ENCODE measurements around the gene KMT2E.
"Not testable (repeated sequence)": the region's sequence is repeated elsewhere in the genome, so short reads cannot be mapped to it uniquely, and the experiment has no call there.

KMT2E gene

GRCh38 chr7:105005486-105005885, 8.5 kb upstream of the KMT2E start:
- peaks cover 0 to 88% (median 82%) of the 10 kb centered on the region in 5 donors for H3K4me1 ChIP-seq (ENCODE audit: control insufficient read depth in 5 of 5, insufficient read depth in 5 of 5, low read length in 5 of 5)
- not testable (repeated sequence) for H3K36me3 ChIP-seq (ENCODE audit: control insufficient read depth in 5 of 5, insufficient read depth in 5 of 5, low read length in 5 of 5); H3K4me3 ChIP-seq (ENCODE audit: low read depth in 1 of 5, low read length in 5 of 5); H3K9ac ChIP-seq (ENCODE audit: low read length in 5 of 5); H3K27me3 ChIP-seq (ENCODE audit: control insufficient read depth in 5 of 5, insufficient read depth in 4 of 5, low read length in 5 of 5); H3K27ac ChIP-seq (ENCODE audit: low read depth, low read length); H3K9me3 ChIP-seq (ENCODE audit: control insufficient read depth in 5 of 5, low read length in 5 of 5)

DNA sequence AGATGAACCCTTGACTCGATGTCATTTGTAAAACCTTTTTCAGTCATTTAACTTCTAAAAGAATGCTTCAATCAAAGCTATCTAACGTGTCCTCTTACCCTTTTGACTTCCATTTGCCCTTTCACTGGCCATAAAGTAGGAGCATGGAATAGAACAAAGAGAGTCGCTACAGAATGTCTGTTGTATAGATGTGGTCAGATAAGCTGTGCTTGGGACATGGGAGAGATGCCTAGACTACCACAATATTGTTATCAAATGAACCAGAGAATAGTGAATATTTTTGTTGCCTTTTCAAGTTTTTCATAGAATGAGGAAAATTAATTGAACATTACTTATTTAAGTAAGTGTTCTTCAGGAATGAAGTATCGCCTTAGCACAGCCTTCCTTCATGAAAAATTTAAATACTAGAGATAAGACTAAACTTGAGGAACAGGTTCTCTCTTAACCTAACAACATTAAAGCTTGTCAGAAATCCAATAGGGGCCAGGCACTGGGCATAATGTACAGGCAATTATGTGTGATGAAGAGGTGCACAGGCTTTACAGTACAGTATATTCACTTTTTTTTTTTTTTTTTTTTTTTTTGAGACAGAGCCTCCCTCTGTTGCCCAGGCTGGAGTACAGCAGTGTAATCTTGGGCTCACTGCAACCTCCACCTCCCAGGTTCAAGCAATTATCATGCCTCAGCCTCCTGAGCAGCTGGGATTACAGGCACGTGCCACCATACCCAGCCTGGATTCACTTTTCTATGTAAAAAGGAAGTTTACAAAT, 7.5 kb upstream of the KMT2E start:
- H3K9me3 ChIP-seq (ENCODE audit: control insufficient read depth in 5 of 5, low read length in 5 of 5): no peaks in the 10 kb centered on the region
- peak overlapping the region; percentile 100 for H3K27ac ChIP-seq (ENCODE audit: low read depth, low read length)
- H3K36me3 ChIP-seq (ENCODE audit: control insufficient read depth in 5 of 5, insufficient read depth in 5 of 5, low read length in 5 of 5): no peaks in the 10 kb centered on the region
- peaks cover 0 to 88% (median 79%) of the 10 kb centered on the region in 5 donors for H3K4me1 ChIP-seq (ENCODE audit: control insufficient read depth in 5 of 5, insufficient read depth in 5 of 5, low read length in 5 of 5)
- H3K9ac ChIP-seq (ENCODE audit: low read length in 5 of 5): peak overlapping the region in 1 of 5 donors; percentile 19
- no peak overlapping the region for H3K4me3 ChIP-seq (ENCODE audit: low read depth in 1 of 5, low read length in 5 of 5)
- no peaks in the 10 kb centered on the region for H3K27me3 ChIP-seq (ENCODE audit: control insufficient read depth in 5 of 5, insufficient read depth in 4 of 5, low read length in 5 of 5)

DNA sequence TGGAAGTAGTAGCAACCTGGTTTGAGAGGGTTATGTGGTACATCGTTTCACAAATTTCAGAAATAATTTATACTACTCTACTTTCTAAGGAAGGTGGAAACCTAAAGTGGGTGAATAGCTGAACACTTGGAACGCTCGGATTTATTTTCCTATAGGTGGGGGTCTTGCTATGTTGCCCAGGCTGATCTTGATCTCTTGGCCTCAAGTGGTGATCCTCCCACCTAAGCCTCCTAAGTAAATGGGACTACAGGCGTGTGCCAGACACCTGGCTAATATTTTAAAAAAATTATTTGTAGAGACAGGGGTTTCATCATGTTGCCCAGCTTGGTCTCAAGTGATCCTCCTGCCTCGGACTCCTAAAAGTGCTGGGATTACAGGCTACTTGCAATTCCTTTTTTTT, 6.7 kb upstream of the KMT2E start:
- Histone ChIP-seq H3K36me3 (ENCODE audit: control insufficient read depth in 5 of 5, insufficient read depth in 5 of 5, low read length in 5 of 5) (no peaks in the 10 kb centered on the region), H3K27me3 (ENCODE audit: control insufficient read depth in 5 of 5, insufficient read depth in 4 of 5, low read length in 5 of 5) (no peaks in the 10 kb centered on the region), H3K9ac (ENCODE audit: low read length in 5 of 5) (no peak overlapping the region), H3K27ac (ENCODE audit: low read depth, low read length) (peak overlapping the region; percentile 100), H3K4me3 (ENCODE audit: low read depth in 1 of 5, low read length in 5 of 5) (no peak overlapping the region), H3K9me3 (ENCODE audit: control insufficient read depth in 5 of 5, low read length in 5 of 5) (no peaks in the 10 kb centered on the region), H3K4me1 (ENCODE audit: control insufficient read depth in 5 of 5, insufficient read depth in 5 of 5, low read length in 5 of 5) (peaks cover 0 to 80% (median 76%) of the 10 kb centered on the region in 5 donors)

DNA sequence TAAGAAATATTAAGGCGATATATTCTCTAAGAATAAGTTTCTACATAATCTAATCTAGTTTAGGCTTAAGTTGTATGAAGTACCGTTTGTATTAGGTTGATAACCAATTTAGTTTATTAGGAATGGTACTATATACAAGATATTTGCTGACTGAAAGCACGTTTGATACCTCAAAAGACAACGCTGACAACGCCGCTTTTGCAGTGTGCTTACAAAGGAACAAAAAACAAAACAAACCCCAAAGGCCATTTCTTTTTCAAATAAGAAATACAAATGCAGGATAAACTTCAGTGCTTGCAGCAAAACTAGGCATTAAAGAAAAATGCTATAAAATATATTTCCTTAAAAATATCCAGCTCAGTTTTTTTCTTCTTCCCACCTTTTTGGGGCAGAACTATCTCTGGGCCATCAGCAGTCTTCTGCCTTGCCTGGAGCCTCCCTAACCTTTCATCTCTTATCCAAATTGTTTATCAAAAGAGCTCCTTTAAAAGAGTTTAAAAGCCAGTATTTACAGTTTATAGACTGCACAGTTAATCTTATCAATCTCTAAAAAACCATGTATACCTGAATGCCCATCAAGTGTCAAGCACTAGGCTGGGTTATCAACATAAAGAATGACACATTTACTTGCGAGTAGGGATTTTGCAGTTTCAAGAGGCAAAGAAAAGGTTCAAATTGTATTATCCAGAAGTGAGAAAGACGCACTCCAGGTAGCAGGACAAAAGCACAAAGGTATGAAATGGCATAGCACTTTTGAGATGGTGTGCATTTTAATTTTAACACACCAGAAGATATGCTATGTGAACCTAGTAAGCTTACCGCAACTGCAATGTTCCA, 4.1 kb upstream of the KMT2E start:
- H3K9ac ChIP-seq (ENCODE audit: low read length in 5 of 5): peak overlapping the region; percentile 100
- no peaks in the 10 kb centered on the region for H3K36me3 ChIP-seq (ENCODE audit: control insufficient read depth in 5 of 5, insufficient read depth in 5 of 5, low read length in 5 of 5)
- no peaks in the 10 kb centered on the region for H3K9me3 ChIP-seq (ENCODE audit: control insufficient read depth in 5 of 5, low read length in 5 of 5)
- H3K27me3 ChIP-seq (ENCODE audit: control insufficient read depth in 5 of 5, insufficient read depth in 4 of 5, low read length in 5 of 5): no peaks in the 10 kb centered on the region
- H3K4me1 ChIP-seq (ENCODE audit: control insufficient read depth in 5 of 5, insufficient read depth in 5 of 5, low read length in 5 of 5): peaks cover 0 to 56% (median 55%) of the 10 kb centered on the region in 5 donors
- peak overlapping the region; percentile 96 to 99 (median 99) for H3K4me3 ChIP-seq (ENCODE audit: low read depth in 1 of 5, low read length in 5 of 5)
- H3K27ac ChIP-seq (ENCODE audit: low read depth, low read length): peak overlapping the region; percentile 100

- H3K36me3 ChIP-seq (ENCODE audit: control insufficient read depth in 5 of 5, insufficient read depth in 5 of 5, low read length in 5 of 5): no peaks in the 10 kb centered on the region
Measured at GRCh38 chr7:105010504-105011130, 3.4 kb upstream of the KMT2E start.

GRCh38 chr7:105011141-105011830, 2.7 kb upstream of the KMT2E start:
- Histone ChIP-seq H3K9me3 (ENCODE audit: control insufficient read depth in 5 of 5, low read length in 5 of 5) (no peaks in the 10 kb centered on the region), H3K27me3 (ENCODE audit: control insufficient read depth in 5 of 5, insufficient read depth in 4 of 5, low read length in 5 of 5) (no peaks in the 10 kb centered on the region), H3K27ac (ENCODE audit: low read depth, low read length) (peak overlapping the region; percentile 100), H3K4me1 (ENCODE audit: control insufficient read depth in 5 of 5, insufficient read depth in 5 of 5, low read length in 5 of 5) (peaks cover 0 to 58% (median 56%) of the 10 kb centered on the region in 5 donors), H3K4me3 (ENCODE audit: low read depth in 1 of 5, low read length in 5 of 5) (peak overlapping the region; percentile 96 to 99 (median 99)), H3K9ac (ENCODE audit: low read length in 5 of 5) (peak overlapping the region; percentile 100), H3K36me3 (ENCODE audit: control insufficient read depth in 5 of 5, insufficient read depth in 5 of 5, low read length in 5 of 5) (no peaks in the 10 kb centered on the region)

More at GRCh38 chr7:105010504-105011130, 3.4 kb upstream of the KMT2E start:
- Histone ChIP-seq H3K27me3 (ENCODE audit: control insufficient read depth in 5 of 5, insufficient read depth in 4 of 5, low read length in 5 of 5) (no peaks in the 10 kb centered on the region), H3K27ac (ENCODE audit: low read depth, low read length) (peak overlapping the region; percentile 100), H3K4me1 (ENCODE audit: control insufficient read depth in 5 of 5, insufficient read depth in 5 of 5, low read length in 5 of 5) (peaks cover 0 to 56% (median 55%) of the 10 kb centered on the region in 5 donors), H3K9me3 (ENCODE audit: control insufficient read depth in 5 of 5, low read length in 5 of 5) (no peaks in the 10 kb centered on the region), H3K9ac (ENCODE audit: low read length in 5 of 5) (peak overlapping the region; percentile 100), H3K4me3 (ENCODE audit: low read depth in 1 of 5, low read length in 5 of 5) (peak overlapping the region; percentile 96 to 99 (median 99))

DNA sequence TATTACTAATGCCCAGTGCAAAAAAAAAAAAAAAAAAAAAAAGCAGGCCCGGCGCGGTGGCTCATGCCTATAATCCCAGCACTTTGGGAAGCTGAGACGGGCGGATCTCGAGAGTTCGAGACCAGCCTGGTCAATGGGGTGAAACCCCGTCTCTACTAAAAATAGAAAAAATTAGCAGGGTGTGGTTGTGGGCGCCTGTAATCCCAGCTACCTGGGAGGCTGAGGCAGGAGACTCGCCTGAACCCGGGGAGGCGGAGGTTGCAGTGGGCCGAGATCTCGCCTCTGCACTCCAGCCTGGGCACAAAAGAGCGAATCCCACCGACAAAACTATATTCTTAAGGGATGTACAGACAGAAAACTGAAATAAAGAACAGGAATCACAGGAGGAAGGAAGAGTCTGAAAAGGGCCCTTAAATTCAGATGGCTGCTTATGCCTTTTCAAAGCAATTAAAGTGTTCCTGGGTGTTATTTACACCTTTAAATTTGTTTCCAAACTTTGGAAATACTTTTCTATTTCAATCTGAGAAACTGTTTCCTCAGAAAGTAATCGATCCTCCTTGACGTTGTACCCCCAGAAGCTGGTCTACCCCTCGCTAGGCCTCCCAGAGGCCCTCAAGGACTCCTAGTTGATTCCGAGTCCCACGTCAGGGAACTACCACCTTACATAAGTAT, 2.0 kb upstream of the KMT2E start:
- peak overlapping the region; percentile 100 for H3K9ac ChIP-seq (ENCODE audit: low read length in 5 of 5)
- H3K27ac ChIP-seq (ENCODE audit: low read depth, low read length): peak overlapping the region; percentile 100
- H3K27me3 ChIP-seq (ENCODE audit: control insufficient read depth in 5 of 5, insufficient read depth in 4 of 5, low read length in 5 of 5): no peaks in the 10 kb centered on the region
- H3K4me3 ChIP-seq (ENCODE audit: low read depth in 1 of 5, low read length in 5 of 5): peak overlapping the region; percentile 96 to 99 (median 99)
- no peaks in the 10 kb centered on the region for H3K36me3 ChIP-seq (ENCODE audit: control insufficient read depth in 5 of 5, insufficient read depth in 5 of 5, low read length in 5 of 5)
- H3K4me1 ChIP-seq (ENCODE audit: control insufficient read depth in 5 of 5, insufficient read depth in 5 of 5, low read length in 5 of 5): peaks cover 0 to 57% (median 56%) of the 10 kb centered on the region in 5 donors
- no peaks in the 10 kb centered on the region for H3K9me3 ChIP-seq (ENCODE audit: control insufficient read depth in 5 of 5, low read length in 5 of 5)

- Histone ChIP-seq H3K36me3 (ENCODE audit: control insufficient read depth in 5 of 5, insufficient read depth in 5 of 5, low read length in 5 of 5) (no peaks in the 10 kb centered on the region), H3K4me3 (ENCODE audit: low read depth in 1 of 5, low read length in 5 of 5) (peak overlapping the region; percentile 98 to 99 (median 99)), H3K27ac (ENCODE audit: low read depth, low read length) (peak overlapping the region; percentile 100), H3K9me3 (ENCODE audit: control insufficient read depth in 5 of 5, low read length in 5 of 5) (no peaks in the 10 kb centered on the region), H3K27me3 (ENCODE audit: control insufficient read depth in 5 of 5, insufficient read depth in 4 of 5, low read length in 5 of 5) (no peaks in the 10 kb centered on the region), H3K4me1 (ENCODE audit: control insufficient read depth in 5 of 5, insufficient read depth in 5 of 5, low read length in 5 of 5) (peaks cover 0 to 55% (median 53%) of the 10 kb centered on the region in 5 donors), H3K9ac (ENCODE audit: low read length in 5 of 5) (peak overlapping the region; percentile 100)
Measured at GRCh38 chr7:105012503-105013220, 1.3 kb upstream of the KMT2E start.
